Astrocyte of the cerebellum (primary cell): ENCODE data around the gene ETS2.
"Not testable (repeated sequence)": the region's sequence is repeated elsewhere in the genome, so short reads cannot be mapped to it uniquely, and the experiment has no call there.

Experiments used
- DNase-seq: peaks from one replicate; pipeline ENCODE4 v3.0.0-alpha.2; 2011; ENCODE audit warnings: low read depth
- H3K4me3 ChIP-seq: 2 replicates; pipeline ENCODE4 v1.5.1; 2011; ENCODE audit warnings: mild to moderate bottlenecking, low read depth, low read length, moderate library complexity
- in situ Hi-C: cut with HindIII; loops from 2 replicates; pipeline ENCODE4 v1.10.0; 2017; ENCODE audit warnings: low sequenced_read_pairs
- TF ChIP-seq, protein P1 (sequence below): IDR thresholded peaks from 2 replicates; pipeline ENCODE4 v1.5.1; 2012; ENCODE audit warnings: low read length, low read depth, moderate library complexity, mild to moderate bottlenecking; ENCODE audit errors: missing control alignments

ETS2 gene

DNA sequence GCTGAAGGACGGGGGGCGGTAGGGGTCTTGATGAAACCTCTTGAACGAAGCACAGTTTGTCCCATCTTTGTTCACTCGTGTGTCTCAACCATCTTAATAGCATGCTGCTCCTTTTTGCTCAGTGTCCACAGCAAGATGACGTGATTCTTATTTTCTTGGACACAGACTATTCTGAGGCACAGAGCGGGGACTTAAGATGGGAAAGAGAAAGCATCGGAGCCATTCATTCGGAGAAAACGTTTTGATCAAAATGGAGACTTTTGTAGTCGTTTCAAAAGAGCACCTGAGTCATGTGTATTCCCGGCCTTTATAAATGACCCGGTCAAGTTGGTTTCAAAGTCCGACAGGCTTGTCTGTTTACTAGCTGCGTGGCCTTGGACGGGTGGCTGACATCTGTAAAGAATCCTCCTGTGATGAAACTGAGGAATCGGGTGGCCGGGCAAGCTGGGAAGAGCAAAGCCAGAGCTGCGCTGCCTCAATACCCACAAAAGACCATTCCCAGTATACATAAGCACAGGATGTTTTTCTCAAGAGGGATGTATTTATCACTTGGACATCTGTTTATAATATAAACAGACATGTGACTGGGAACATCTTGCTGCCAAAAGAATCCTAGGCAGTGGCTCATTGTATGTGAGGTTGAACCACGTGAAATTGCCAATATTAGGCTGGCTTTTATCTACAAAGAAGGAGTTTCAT is 18.5 kb downstream of the ETS2 start:
- in situ Hi-C loops, result loop anchor here (5.0 to 10.0 kb wide), 2 partner anchors 211 to 288 kb away; no protein-coding TSS in a partner anchor
- H3K4me3 ChIP-seq, result no peak overlapping the region
- TF ChIP-seq, protein P1, sequence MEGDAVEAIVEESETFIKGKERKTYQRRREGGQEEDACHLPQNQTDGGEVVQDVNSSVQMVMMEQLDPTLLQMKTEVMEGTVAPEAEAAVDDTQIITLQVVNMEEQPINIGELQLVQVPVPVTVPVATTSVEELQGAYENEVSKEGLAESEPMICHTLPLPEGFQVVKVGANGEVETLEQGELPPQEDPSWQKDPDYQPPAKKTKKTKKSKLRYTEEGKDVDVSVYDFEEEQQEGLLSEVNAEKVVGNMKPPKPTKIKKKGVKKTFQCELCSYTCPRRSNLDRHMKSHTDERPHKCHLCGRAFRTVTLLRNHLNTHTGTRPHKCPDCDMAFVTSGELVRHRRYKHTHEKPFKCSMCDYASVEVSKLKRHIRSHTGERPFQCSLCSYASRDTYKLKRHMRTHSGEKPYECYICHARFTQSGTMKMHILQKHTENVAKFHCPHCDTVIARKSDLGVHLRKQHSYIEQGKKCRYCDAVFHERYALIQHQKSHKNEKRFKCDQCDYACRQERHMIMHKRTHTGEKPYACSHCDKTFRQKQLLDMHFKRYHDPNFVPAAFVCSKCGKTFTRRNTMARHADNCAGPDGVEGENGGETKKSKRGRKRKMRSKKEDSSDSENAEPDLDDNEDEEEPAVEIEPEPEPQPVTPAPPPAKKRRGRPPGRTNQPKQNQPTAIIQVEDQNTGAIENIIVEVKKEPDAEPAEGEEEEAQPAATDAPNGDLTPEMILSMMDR, result no peak
- DNase-seq, result no peak

GRCh38 chr21:38825269-38825668 is 19.5 kb downstream of the ETS2 start:
- in situ Hi-C loops, result loop anchor here (10.0 kb wide), 1 partner anchor 210 kb away; no protein-coding TSS in a partner anchor
- TF ChIP-seq, protein P1, result no peak
- DNase-seq, result no peak
- no peak overlapping the region for H3K4me3 ChIP-seq

- in situ Hi-C loops, result loop anchor here (10.0 kb wide), 1 partner anchor 209 kb away; no protein-coding TSS in a partner anchor
- TF ChIP-seq, protein P1, result no peak
- H3K4me3 ChIP-seq, result no peak overlapping the region
- no peak for DNase-seq
These were observed 20.2 kb downstream of the ETS2 start for GRCh38 chr21:38825921-38826320.

DNA sequence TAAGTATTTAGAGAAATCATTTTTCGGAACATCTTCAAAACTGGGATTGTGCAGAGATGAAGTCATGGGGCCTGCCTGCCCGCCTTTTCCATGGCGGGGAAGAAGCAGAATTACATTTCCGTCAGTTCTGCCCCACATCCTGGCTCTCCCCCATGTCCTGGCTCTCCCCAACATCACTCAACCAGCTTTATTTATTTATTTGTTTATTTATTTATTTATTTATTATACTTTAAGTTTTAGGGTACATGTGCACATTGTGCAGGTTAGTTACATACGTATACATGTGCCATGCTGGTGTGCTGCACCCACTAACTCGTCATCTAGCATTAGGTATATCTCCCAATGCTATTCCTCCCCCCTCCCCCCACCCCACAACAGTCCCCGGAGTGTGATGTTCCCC is 22.4 kb downstream of the ETS2 start:
- DNase-seq, result not testable (repeated sequence)
- in situ Hi-C loops, result loop anchor here (10.0 kb wide), 1 partner anchor 207 kb away; no protein-coding TSS in a partner anchor

GRCh38 chr21:38830671-38831525 is 25.2 kb downstream of the ETS2 start:
- in situ Hi-C loops, result no loop called here
- TF ChIP-seq, protein P1, result no peak
- H3K4me3 ChIP-seq, result no peak overlapping the region
- DNase-seq, result no peak

More for the DNA sequence above, 22.4 kb downstream of the ETS2 start:
- H3K4me3 ChIP-seq, result not testable (repeated sequence)

GRCh38 chr21:38831526-38832467 is 26.1 kb downstream of the ETS2 start:
- TF ChIP-seq, protein P1, result no peak
- DNase-seq, result peak; percentile 56
- in situ Hi-C loops, result no loop called here
- H3K4me3 ChIP-seq, result no peak overlapping the region
